ENCODE results near the gene NIFK.
"Not testable (repeated sequence)": the region's sequence is repeated elsewhere in the genome, so short reads cannot be mapped to it uniquely, and the experiment has no call there.

DNA sequence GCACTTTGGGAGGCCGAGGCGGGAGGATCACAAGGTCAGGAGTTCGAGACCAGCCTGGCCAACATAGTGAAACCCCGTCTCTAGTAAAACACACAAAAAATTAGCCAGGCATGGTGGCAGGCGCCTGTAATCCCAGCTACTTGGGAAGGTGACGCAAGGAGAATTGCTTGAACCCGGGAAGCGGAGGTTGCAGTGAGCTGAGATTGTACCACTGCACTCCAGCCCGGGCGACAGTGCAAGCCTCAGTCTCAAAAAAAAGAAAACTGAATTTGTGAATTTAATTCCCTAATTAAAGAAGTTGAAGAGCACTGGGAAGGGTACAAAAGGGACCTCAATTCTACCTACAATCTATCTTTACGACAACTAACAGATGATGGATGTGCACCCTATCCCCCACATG lies 2.1 kb downstream of the NIFK start:
- TF ChIP-seq EZH2 (IDR thresholded peaks at IDR 0.05; ENCODE audit: insufficient read depth, poor library complexity, severe bottlenecking); EZH2phosphoT487 (IDR thresholded peaks at IDR 0.05; ENCODE audit: insufficient read depth, low read depth): not testable (repeated sequence)

Measured in GM23248 (cell line).